GM23248 (cell line): ENCODE results near the gene DMKN. TPM values are rescaled to one million over a fixed set of nuclear protein-coding genes. Genes with fewer than 3 reads are reported as not detected.

Experiments used
- DNase-seq: peaks from one replicate; pipeline ENCODE4 v3.0.0-alpha.2; 2015
- H2AFZ ChIP-seq: fragments of 200-600 bp; sonication (generic); 2 replicates; pipeline ENCODE4 v1.6.1; 2016; ENCODE audit warnings: antibody characterized with exemption
- H3F3A ChIP-seq: fragments of 200-600 bp; sonication (generic); 2 replicates; pipeline ENCODE4 v1.6.1; 2016; ENCODE audit warnings: mild to moderate bottlenecking, antibody characterized with exemption, mixed run types; ENCODE audit not compliant: insufficient read depth
- H3K27ac ChIP-seq: fragments of 200-600 bp; sonication (generic); 2 replicates; pipeline ENCODE4 v1.5.1; 2016; ENCODE audit warnings: mild to moderate bottlenecking
- H3K27me3 ChIP-seq: fragments of 200-600 bp; sonication (generic); replicated peaks from 2 replicates; pipeline ENCODE4 v1.6.1; 2016; ENCODE audit warnings: mild to moderate bottlenecking; ENCODE audit not compliant: insufficient read depth
- H3K36me3 ChIP-seq: fragments of 200-600 bp; sonication (generic); 2 replicates; pipeline ENCODE4 v1.6.1; 2016; ENCODE audit warnings: low read depth, mild to moderate bottlenecking
- H3K4me1 ChIP-seq: fragments of 200-600 bp; sonication (generic); 2 replicates; pipeline ENCODE4 v1.6.1; 2016; ENCODE audit warnings: mild to moderate bottlenecking; ENCODE audit not compliant: insufficient read depth
- H3K4me2 ChIP-seq: fragments of 200-600 bp; sonication (generic); one replicate; pipeline ENCODE4 v1.6.1; 2016; ENCODE audit warnings: mild to moderate bottlenecking; ENCODE audit not compliant: unreplicated experiment
- H3K4me3 ChIP-seq: fragments of 200-600 bp; sonication (generic); 2 replicates; pipeline ENCODE4 v1.5.1; 2016; ENCODE audit warnings: mild to moderate bottlenecking
- H3K79me2 ChIP-seq: fragments of 200-600 bp; sonication (generic); 2 replicates; pipeline ENCODE4 v1.6.1; 2016; ENCODE audit warnings: mild to moderate bottlenecking; ENCODE audit not compliant: insufficient read depth
- H3K9ac ChIP-seq: fragments of 200-600 bp; sonication (generic); 2 replicates; pipeline ENCODE4 v1.6.1; 2016; ENCODE audit warnings: mild to moderate bottlenecking
- H3K9me2 ChIP-seq: fragments of 200-600 bp; sonication (generic); 2 replicates; pipeline ENCODE4 v1.6.1; 2016; ENCODE audit warnings: mixed run types, mild to moderate bottlenecking, moderate library complexity; ENCODE audit not compliant: insufficient read depth
- H3K9me3 ChIP-seq: fragments of 200-600 bp; sonication (generic); one replicate; pipeline ENCODE4 v1.6.1; 2017; ENCODE audit warnings: low read depth
- H4K20me1 ChIP-seq: fragments of 200-600 bp; sonication (generic); 2 replicates; pipeline ENCODE4 v1.6.0; 2016; ENCODE audit not compliant: insufficient read depth
- EZH2 ChIP-seq: fragments of 200-600 bp; sonication (generic); IDR thresholded peaks from 2 replicates; pipeline ENCODE4 v1.6.1; 2018; ENCODE audit warnings: antibody characterized with exemption, mild to moderate bottlenecking; ENCODE audit not compliant: insufficient read depth, poor library complexity, severe bottlenecking
- EZH2phosphoT487 ChIP-seq: fragments of 200-600 bp; sonication (generic); IDR thresholded peaks from 2 replicates; pipeline ENCODE4 v1.6.1; 2018; ENCODE audit warnings: antibody characterized with exemption, moderate library complexity, mild to moderate bottlenecking, low read depth; ENCODE audit not compliant: insufficient read depth
- WGBS, 2 experiments: methylation state at CpG; one replicate each; pipeline ENCODE4 v1.1.6; 2015 to 2017; ENCODE audit warnings: low lambda C conversion rate in 2 of 2, low coverage in 1 of 2; ENCODE audit errors: missing lambda C conversion rate in 2 of 2; 5-methylcytosine and 5-hydroxymethylcytosine counted together
- in situ Hi-C: fragments of 300-500 bp; cut with MboI; formaldehyde crosslinking; loops from 2 replicates; pipeline ENCODE4 v1.15.0; 2020
- polyA plus RNA-seq: library from polyadenylated mRNA; unstranded; fragments of >200 nt; fragmentation: Nextera tagmentation; extraction: Ambion mirVana; gene quantifications from 2 replicates; pipeline ENCODE4 v1.2.1, GENCODE V29; 2016
- total RNA-seq: library from RNA; depleted of rRNA; stranded (reverse); fragments of >200 nt; shearing (Covaris generic); gene quantifications from 2 replicates; pipeline ENCODE4 v1.2.3, GENCODE V29; 2014

Gene DMKN
- total and polyA plus RNA-seq, 2 experiments from 2014 or later, result 25.4 to 34.5 TPM

DNA sequence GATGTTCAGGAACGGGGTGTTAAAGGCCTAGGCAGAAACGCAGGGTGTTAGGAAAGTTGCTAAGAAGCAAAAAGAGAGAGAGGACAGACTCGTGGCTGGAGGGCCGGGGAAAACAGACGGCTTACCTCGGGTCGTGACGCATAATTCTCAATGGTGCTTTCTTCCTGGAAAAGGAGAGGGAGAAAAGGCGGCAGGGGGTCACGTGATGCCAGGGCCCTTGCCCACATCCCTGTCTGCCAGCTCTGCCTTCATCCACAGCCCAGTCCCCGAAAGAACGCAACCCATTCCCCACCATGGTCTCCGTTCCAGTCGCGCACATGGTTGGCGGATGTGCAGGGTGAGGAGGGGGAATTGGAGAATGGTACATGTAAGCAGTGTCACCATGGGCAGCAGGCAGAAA lies 24.8 kb downstream of the DMKN start:
- H3K9me2 ChIP-seq, result no peaks in the 10 kb centered on the region
- no peaks in the 10 kb centered on the region for H3K36me3 ChIP-seq
- H3K9ac ChIP-seq, result no peak overlapping the region
- no peaks in the 10 kb centered on the region for H3K79me2 ChIP-seq
- TF ChIP-seq EZH2phosphoT487 (no peak), EZH2 (no peak)
- H3K27me3 ChIP-seq, result peaks cover 35% of the 10 kb centered on the region
- no peak overlapping the region for H2AFZ ChIP-seq
- H3K4me1 ChIP-seq, result no peaks in the 10 kb centered on the region
- no peak overlapping the region for H3K27ac ChIP-seq
- DNase-seq, result no peak
- no peaks in the 10 kb centered on the region for H4K20me1 ChIP-seq
- 67 to 68% methylated on average over 16 of the region's 16 CpGs for WGBS, 2 experiments
- H3K4me2 ChIP-seq, result no peak overlapping the region
- in situ Hi-C loops, result no loop called here
- H3F3A ChIP-seq, result no peaks in the 10 kb centered on the region
- no peak overlapping the region for H3K4me3 ChIP-seq
- H3K9me3 ChIP-seq, result no peaks in the 10 kb centered on the region

DNA sequence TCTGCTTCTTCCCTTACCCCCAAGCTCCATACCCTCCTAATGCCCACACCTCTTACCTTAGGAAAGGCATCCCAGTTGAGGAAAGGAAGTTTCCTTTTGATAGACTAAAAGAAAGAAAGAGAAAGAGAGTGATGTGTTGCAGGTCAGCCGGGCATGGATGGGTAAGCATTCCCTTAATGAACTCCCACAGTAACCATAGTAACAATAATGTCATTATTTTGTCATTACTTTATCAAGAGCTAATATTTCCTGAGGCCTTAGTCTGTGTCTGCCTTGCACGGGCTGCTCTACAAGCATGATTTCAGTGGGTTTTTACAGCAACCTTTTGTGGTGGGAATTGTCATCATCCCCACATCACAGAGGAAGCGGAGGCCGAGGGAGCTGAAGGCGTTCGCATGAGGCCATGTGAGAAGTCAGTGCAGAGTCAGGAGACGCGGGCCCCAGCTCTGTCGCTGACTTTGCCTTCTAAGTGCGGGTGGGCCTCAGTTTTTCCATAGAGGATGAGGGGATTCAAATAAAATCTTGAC lies 25.7 kb downstream of the DMKN start:
- in situ Hi-C loops, result no loop called here
- peaks cover 25% of the 10 kb centered on the region for H3K27me3 ChIP-seq
- TF ChIP-seq EZH2 (no peak), EZH2phosphoT487 (no peak)
- H3K36me3 ChIP-seq, result no peaks in the 10 kb centered on the region
- H4K20me1 ChIP-seq, result no peaks in the 10 kb centered on the region
- no peaks in the 10 kb centered on the region for H3K9me2 ChIP-seq
- 65 to 70% methylated on average over 10 of the region's 10 CpGs for WGBS, 2 experiments
- no peak overlapping the region for H3K9ac ChIP-seq
- H3K79me2 ChIP-seq, result no peaks in the 10 kb centered on the region
- no peak for DNase-seq
- no peak overlapping the region for H2AFZ ChIP-seq
- H3K9me3 ChIP-seq, result no peaks in the 10 kb centered on the region
- H3K4me2 ChIP-seq, result no peak overlapping the region
- no peaks in the 10 kb centered on the region for H3K4me1 ChIP-seq
- no peak overlapping the region for H3K4me3 ChIP-seq
- no peak overlapping the region for H3K27ac ChIP-seq
- H3F3A ChIP-seq, result no peaks in the 10 kb centered on the region

DNA sequence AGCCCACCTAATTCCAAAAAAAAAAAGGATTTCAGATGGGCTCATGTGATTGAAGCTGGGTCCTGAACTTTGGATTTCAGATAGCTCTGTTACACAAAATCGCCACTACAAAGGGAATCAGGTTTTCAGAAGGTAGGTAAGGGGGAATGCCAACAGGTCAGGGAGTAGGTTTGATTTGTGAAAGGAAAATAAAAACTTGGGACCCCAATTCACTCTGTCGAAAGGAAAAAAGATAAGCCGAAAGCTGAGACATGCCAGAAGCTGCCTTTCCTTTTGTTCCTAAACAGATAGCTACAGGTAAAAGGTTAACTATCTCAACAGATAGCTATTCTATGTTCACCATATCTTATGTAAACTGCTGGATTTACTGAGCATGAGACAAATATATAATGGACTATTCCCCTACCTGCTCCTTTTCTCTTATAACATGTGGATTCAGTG lies 27.2 kb downstream of the DMKN start:
- H3K9me3 ChIP-seq, result no peaks in the 10 kb centered on the region
- no peaks in the 10 kb centered on the region for H3K4me1 ChIP-seq
- in situ Hi-C loops, result no loop called here
- TF ChIP-seq EZH2 (no peak), EZH2phosphoT487 (no peak)
- H2AFZ ChIP-seq, result no peak overlapping the region
- 63 to 71% methylated on average over 3 of the region's 3 CpGs for WGBS, 2 experiments
- no peaks in the 10 kb centered on the region for H3K36me3 ChIP-seq
- H3K27me3 ChIP-seq, result peaks cover 24% of the 10 kb centered on the region
- no peak for DNase-seq
- H3K27ac ChIP-seq, result no peak overlapping the region
- no peaks in the 10 kb centered on the region for H3F3A ChIP-seq
- no peak overlapping the region for H3K9ac ChIP-seq
- H3K4me3 ChIP-seq, result no peak overlapping the region
- H3K9me2 ChIP-seq, result no peaks in the 10 kb centered on the region
- no peaks in the 10 kb centered on the region for H3K79me2 ChIP-seq
- no peaks in the 10 kb centered on the region for H4K20me1 ChIP-seq
- no peak overlapping the region for H3K4me2 ChIP-seq

DNA sequence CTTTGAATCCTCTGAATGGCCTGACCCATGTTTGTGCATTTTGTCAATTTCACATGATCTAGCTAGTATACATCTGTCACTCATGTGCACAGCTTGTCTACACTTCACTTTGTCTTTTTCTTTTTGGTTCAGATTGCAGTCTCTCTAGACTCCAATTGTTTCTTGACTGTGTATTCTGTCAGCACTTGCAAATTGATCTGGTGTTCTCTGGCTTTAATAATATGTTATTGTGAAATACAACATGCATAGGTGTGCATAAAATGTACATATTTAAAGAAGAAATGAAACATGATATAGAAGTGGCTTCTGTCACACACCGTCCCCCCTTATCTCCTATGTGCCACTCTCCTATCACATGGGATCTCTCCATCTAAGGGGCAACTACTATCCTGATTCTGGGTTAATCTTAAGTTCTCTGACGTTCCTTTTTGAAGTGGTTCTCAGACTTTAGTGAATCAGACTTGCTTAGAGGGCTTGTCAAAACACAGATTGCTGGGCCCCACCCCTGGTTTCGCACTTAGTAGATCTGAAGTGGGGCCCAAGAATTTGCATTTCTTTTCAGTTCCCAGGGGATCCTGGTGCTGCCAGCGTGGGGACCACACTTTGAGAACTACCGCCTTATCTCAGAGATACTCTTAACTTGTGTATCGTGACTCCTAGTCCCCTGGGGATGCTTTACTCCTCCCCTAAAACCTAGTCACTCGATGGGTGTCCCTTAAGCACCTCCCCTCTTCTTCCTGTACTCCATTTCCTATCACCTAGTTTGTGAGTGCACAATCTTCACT lies 29.0 kb downstream of the DMKN start:
- H2AFZ ChIP-seq, result no peak overlapping the region
- no peaks in the 10 kb centered on the region for H4K20me1 ChIP-seq
- no peaks in the 10 kb centered on the region for H3K9me2 ChIP-seq
- in situ Hi-C loops, result no loop called here
- H3K4me1 ChIP-seq, result no peaks in the 10 kb centered on the region
- H3F3A ChIP-seq, result no peaks in the 10 kb centered on the region
- no peaks in the 10 kb centered on the region for H3K79me2 ChIP-seq
- no peaks in the 10 kb centered on the region for H3K9me3 ChIP-seq
- no peaks in the 10 kb centered on the region for H3K36me3 ChIP-seq
- no peak overlapping the region for H3K9ac ChIP-seq
- H3K27me3 ChIP-seq, result peaks cover 15% of the 10 kb centered on the region
- H3K27ac ChIP-seq, result no peak overlapping the region
- TF ChIP-seq EZH2phosphoT487 (no peak), EZH2 (no peak)
- 29 to 33% methylated on average over 7 of the region's 7 CpGs for WGBS, 2 experiments
- no peak overlapping the region for H3K4me2 ChIP-seq
- no peak for DNase-seq
- no peak overlapping the region for H3K4me3 ChIP-seq
